Psoas muscle (tissue), 8 donors: ENCODE results near the gene C17orf50. TPM values are rescaled to one million over a fixed set of nuclear protein-coding genes. Genes with fewer than 3 reads are reported as not detected.
A peak's percentile ranks its signal among the peaks of the same experiment; 100 is the strongest.

Experiments
- ATAC-seq, 4 donors: fragments of 200-7000 bp; cut with Tn5 transposase; one replicate each; pipeline ENCODE4 v1.9.1; 2020; ENCODE audit warnings: moderate library complexity in 3 of 4, mild to moderate bottlenecking in 2 of 4
- DNase-seq, 2 donors: peaks; one replicate each; pipeline ENCODE4 v3.0.0-alpha.2; 2020
- H3K27ac ChIP-seq: fragments of 200-600 bp; one replicate; pipeline ENCODE4 v1.8.0; 2022
- H3K27me3 ChIP-seq, 3 donors: fragments of 200-600 bp in 1 of 3; one replicate each; pipeline versions ENCODE4 v1.6.1 to v1.8.0; 2013 to 2022; ENCODE audit warnings: low read length in 2 of 3, mild to moderate bottlenecking in 2 of 3, moderate library complexity in 1 of 3; ENCODE audit not compliant: insufficient read depth in 3 of 3
- H3K36me3 ChIP-seq, 2 donors: fragments of 200-600 bp in 1 of 2; one replicate each; pipeline versions ENCODE4 v1.6.1 to v1.8.0; 2013 to 2022; ENCODE audit warnings: low read depth in 1 of 2, mild to moderate bottlenecking in 1 of 2, moderate library complexity in 1 of 2; ENCODE audit not compliant: insufficient read depth in 1 of 2
- H3K4me1 ChIP-seq: fragments of 200-600 bp; one replicate; pipeline ENCODE4 v1.8.0; 2022
- H3K4me3 ChIP-seq: fragments of 200-600 bp; one replicate; pipeline ENCODE4 v1.8.0; 2022; ENCODE audit warnings: mild to moderate bottlenecking
- H3K9me3 ChIP-seq: fragments of 200-600 bp; one replicate; pipeline ENCODE4 v1.8.0; 2022
- CTCF ChIP-seq: fragments of 200-600 bp; IDR thresholded peaks from one replicate; pipeline ENCODE4 v1.8.0; 2022; ENCODE audit warnings: antibody characterized with exemption
- WGBS, 3 donors: extraction: QIAGEN DNeasy Blood & Tissue Kit; methylation state at CpG; one replicate each; pipeline versions ENCODE4 v1.1.6 to v1.1.7; 2013; 5-methylcytosine and 5-hydroxymethylcytosine counted together
- intact Hi-C, 2 donors: fragments of 100-400 bp; cut with DNase I; formaldehyde crosslinking; loops; one replicate each; pipeline versions ENCODE4 v1.11.0 to v1.14.2; 2022
- polyA plus RNA-seq, 3 donors: library from polyadenylated mRNA; stranded (reverse); fragments of 200-250 nt; gene quantifications; one replicate each; pipeline ENCODE4 v1.2.3, GENCODE V29; 2013
- total RNA-seq, 4 donors: library from RNA; stranded (reverse); fragmentation: NEBNext Ultra II Directional in 2 of 4; extraction: Animal tissue kit (Norgen Biotek cat#: 25700) in 2 of 4; gene quantifications; one replicate each; pipeline versions ENCODE4 v1.2.1 to v1.2.4, GENCODE V29; 2021 to 2023
- donor health status: healthy with polysubstance abuse.
- donor health status: DM: no; HTN: no; CAD: no; lungs with moderate emphysema.
- donor health status: Bipolar disorder and iron deficiency.
- donor health status: healthy.
- donor health status: DM: yes; HTN: yes; CAD: no.
- donor health status: DM: no; HTN: no; CAD: no.
- donor health status: DM: no; HTN: no; CAD: no.
- donor health status: DM: yes; HTN: yes; CAD: no.

The C17orf50 gene
- total and polyA plus RNA-seq, 7 donors = 0.08 TPM; not detected in 6

GRCh38 chr17:35804658-35805192 lies 44.0 kb downstream of the C17orf50 start:
- TF ChIP-seq CTCF = peak; percentile 63

GRCh38 chr17:35807371-35808144 lies 46.9 kb downstream of the C17orf50 start:
- intact Hi-C loops = loop anchor here in 1 of 2 donors (2.0 kb wide), 1 partner anchor 41 kb away; no protein-coding TSS in a partner anchor
- no peaks in the 10 kb centered on the region for H3K9me3 ChIP-seq
- H3K27me3 ChIP-seq = no peaks in the 10 kb centered on the region
- peaks cover 20% of the 10 kb centered on the region for H3K4me1 ChIP-seq
- ATAC-seq (no peak), DNase-seq (no peak)
- no peak for TF ChIP-seq CTCF
- no peak overlapping the region for H3K27ac ChIP-seq
- no peak overlapping the region for H3K4me3 ChIP-seq
- 82 to 90% (median 88%) methylated on average over 7 of the region's 7 CpGs for WGBS, 3 donors
- H3K36me3 ChIP-seq = no peaks in the 10 kb centered on the region

More at GRCh38 chr17:35804658-35805192, 44.0 kb downstream of the C17orf50 start:
- peak in 3 of 4 donors; percentile 18 to 38 (median 20) for ATAC-seq
- WGBS, 3 donors = 18 to 50% (median 36%) methylated on average over 1 of the region's 1 CpG
- no peak for DNase-seq
- Histone ChIP-seq H3K27me3 (no peaks in the 10 kb centered on the region), H3K9me3 (no peaks in the 10 kb centered on the region), H3K4me3 (no peak overlapping the region), H3K36me3 (no peaks in the 10 kb centered on the region), H3K4me1 (peaks cover 5% of the 10 kb centered on the region), H3K27ac (no peak overlapping the region)
- intact Hi-C loops = loop anchor here in 1 of 2 donors (1.0 kb wide), 1 partner anchor 40 kb away; no protein-coding TSS in a partner anchor

GRCh38 chr17:35808240-35808961 lies 47.7 kb downstream of the C17orf50 start:
- TF ChIP-seq CTCF = no peak
- DNase-seq = no peak
- Histone ChIP-seq H3K9me3 (no peaks in the 10 kb centered on the region), H3K4me3 (peak overlapping the region; percentile 87), H3K4me1 (peaks cover 20% of the 10 kb centered on the region), H3K36me3 (no peaks in the 10 kb centered on the region), H3K27me3 (no peaks in the 10 kb centered on the region), H3K27ac (peak overlapping the region; percentile 92)
- WGBS, 3 donors = 27 to 33% (median 27%) methylated on average over 19 of the region's 19 CpGs
- intact Hi-C loops = loop anchor here in 1 of 2 donors (2.0 kb wide), 1 partner anchor 42 kb away; no protein-coding TSS in a partner anchor
- ATAC-seq = no peak

- 0 to 1% (median 0%) methylated on average over 63 to 71 of the region's 71 CpGs for WGBS, 3 donors
- ATAC-seq (peak; percentile 96 to 99 (median 98)), DNase-seq (peak; percentile 95 to 97)
- peak; percentile 72 for TF ChIP-seq CTCF
- Histone ChIP-seq H3K36me3 (no peaks in the 10 kb centered on the region), H3K9me3 (no peaks in the 10 kb centered on the region), H3K4me3 (peak within 1 kb of the TSS; percentile 87), H3K4me1 (peaks cover 20% of the 10 kb centered on the region), H3K27me3 (no peaks in the 10 kb centered on the region), H3K27ac (peak within 1 kb of the TSS; percentile 92)
- intact Hi-C loops = loop anchor here (1.0 to 2.0 kb wide), 2 partner anchors 42 to 45 kb away; no protein-coding TSS in a partner anchor
Measured at GRCh38 chr17:35808962-35809854, 48.5 kb downstream of the C17orf50 start, which contains the start of gene TAF15. TAF15 (plus strand) TSS chr17:35809484; CDS start chr17:35809570, 86 bp downstream.
